SIG-M5 (cell line): ENCODE measurements around the gene CCNY.
"Not testable (repeated sequence)": the region's sequence is repeated elsewhere in the genome, so short reads cannot be mapped to it uniquely, and the experiment has no call there.

Experiments
- DNase-seq: peaks from one replicate; lab custom pipeline; 2025; lab: John Stamatoyannopoulos, UW

The CCNY gene

DNA sequence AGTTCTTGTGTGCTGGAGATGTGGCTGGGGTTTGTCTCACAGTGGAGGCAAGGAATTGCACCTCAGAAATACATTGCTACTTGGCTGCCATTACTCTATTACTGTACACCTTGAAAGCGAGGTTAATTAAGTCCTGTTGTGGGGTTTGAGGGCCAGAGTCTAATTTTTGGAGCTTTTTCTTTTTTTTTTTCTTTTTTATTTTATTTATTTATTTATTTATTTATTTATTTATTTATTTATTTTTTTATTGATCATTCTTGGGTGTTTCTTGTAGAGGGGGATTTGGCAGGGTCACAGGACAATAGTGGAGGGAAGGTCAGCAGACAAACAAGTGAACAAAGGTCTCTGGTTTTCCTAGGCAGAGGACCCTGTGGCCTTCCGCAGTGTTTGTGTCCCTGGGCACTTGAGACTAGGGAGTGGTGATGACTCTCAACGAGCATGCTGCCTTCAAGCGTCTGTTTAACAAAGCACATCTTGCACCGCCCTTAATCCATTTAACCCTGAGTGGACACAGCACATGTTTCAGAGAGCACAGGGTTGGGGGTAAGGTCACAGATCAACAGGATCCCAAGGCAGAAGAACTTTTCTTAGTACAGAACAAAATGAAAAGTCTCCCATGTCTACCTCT lies 69.8 kb downstream of the CCNY start:
- DNase-seq, result not testable (repeated sequence)

DNA sequence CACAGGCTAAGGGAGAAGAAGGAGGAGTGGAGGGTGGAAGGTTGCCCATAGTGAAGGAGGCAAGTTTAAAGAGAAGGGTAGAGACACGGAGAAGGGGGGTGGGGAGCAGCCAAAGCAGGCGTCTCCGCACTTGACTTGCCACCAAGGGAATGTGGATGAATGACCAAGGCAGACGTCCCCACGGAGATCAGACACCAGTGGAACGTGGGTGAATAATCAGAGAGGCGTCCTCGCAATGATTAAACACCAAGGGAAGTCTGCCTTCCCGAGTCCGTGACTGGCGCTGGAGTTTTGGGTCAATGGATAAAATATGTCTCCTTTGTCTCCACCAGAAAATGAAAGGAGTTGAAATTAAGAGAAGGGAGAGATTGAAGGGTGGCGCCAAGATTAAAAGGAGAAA lies 71.4 kb downstream of the CCNY start:
- DNase-seq, result not testable (repeated sequence)

DNA sequence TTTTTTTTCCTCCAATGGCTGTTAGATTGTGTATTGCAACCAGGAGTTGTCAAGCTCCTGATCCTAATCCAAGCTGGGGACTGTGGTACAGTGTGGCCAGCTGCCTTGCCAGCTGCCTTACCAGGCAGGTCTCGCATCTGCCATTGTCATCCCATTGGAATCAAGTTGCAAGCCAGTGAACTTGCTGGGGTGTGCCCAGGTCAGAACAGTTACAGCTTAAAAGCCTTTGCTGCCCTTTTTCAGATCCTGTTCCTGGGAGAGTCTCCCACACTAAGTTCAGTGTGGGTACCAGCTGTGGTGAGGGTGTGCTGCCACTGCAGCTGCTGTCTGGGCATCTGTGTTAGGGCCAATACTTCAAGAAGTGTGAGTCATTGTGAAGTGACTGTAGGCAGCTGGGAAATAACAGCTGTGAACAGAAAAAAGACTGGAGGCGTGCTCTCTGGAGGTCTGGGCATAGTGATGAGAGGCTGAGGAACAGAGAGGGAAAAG lies 72.8 kb downstream of the CCNY start:
- DNase-seq, result no peak

DNA sequence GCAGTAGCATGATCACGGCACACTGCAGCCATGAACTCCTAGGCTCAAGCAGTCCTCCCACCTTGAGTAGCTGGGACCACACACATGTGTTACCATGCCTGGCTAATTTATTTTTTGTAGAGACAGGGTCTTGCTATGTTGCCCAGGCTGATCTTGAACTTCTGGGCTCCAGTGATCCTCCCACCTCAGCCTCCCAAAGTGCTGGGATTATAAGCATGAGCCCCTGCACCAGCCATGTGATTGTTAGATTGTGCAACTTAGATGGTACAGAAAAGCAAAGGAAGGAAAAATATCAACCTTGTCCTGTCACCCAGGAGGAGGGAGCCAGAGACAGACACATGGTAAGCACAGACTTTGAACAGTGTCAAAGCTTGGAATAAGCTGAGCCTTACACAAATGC lies 73.5 kb downstream of the CCNY start:
- no peak for DNase-seq

DNA sequence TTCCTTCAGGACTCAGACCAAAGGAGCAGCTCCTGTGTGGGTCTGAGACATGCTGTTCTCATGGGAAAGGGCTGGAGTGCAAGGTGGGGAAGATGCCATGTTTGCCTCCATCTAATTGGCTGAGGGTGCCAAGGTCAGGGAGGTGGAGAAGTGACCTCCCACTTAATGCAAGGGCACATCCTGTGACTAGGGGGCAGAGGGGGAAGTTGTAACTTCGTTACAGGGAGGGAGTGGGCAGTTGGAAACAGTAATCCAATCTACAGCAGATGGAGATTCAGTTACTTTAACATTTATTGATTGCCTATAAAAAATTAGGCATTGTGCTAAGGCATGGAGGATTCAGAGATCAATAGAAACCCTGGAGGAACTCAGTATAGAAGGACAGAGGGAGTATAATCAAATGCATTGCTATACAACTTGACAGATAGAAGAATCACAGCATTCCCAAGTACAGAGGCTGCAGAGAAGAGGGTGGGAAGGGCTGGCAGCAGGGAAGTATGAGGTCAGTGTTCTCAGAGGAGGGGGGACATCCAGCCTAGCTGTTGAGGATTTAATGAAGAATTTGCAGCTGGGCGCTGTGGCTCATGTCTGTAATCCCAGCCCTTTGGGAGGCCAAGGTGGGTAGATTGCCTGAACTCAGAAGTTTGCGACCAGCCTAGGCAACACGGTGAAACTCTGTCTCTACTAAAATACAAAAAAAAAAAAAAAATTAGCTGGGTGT lies 75.9 kb downstream of the CCNY start:
- no peak for DNase-seq

DNA sequence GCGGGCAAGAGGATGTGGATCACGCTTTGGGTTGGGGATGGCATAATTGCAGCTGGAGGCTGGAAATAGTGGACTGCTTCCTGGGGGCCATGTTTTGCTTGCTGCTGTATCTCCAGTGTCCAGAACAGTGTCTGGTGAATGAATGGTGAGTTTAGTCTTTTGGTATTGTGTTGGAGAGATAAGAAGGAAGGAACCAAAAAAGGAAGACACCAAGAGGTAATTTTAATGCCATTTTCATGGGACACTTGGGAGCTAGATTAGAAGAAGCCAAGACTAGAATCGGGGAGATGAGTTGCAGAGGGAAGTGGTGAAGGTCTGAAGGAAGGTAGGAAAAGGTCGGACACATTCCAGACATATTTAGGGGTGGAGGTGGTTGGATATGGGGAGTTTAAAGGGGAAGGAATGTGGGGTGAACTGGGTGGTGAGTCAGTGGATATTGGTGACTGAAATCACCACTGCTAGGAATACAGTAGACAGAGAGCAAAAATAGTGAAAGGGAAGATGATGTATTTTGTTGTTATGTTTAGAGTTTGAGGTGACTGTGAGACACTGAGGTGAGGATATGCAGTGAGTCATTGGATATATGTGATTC lies 76.7 kb downstream of the CCNY start:
- no peak for DNase-seq

DNA sequence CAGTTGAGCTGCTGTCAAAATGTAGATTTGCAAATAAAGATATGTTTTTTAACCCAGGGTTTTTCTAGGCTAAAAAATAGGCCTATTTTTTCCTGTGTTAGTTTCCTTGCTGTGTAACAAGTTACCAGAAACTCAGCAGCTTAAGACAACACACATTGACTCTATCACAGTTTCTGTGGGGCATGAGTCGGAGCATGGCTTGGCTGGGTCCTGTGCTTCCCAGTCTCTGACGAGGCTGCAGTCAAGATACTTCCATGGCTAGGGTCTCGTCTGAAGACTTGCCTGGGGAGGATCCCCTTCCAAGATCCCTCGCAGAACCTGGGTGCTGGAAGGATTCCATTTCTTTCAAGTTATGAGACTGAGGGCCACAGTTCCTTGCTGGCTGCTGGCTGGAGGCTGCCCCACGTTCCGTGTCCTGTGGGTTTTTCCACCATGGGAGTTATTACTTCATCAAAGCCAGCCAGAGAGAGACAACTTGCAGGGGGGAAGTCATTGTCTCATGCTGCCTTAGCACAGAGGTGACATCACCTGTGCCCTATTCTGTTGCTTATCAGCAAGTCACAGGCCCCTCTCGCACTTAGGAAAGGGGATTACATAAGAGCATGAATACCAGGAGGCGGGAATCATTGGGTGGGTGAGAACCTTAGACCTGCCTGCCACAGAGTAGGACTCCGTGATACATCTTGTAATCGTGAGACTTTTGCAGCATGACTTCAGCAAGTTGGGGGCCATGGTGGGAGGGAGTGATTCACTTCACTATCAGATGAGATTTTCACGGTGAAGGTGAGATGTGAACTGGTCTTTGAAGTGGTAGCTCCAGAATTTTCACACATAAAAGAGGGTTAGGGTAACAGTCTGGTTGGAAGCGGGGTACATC lies 77.9 kb downstream of the CCNY start:
- DNase-seq, result no peak

DNA sequence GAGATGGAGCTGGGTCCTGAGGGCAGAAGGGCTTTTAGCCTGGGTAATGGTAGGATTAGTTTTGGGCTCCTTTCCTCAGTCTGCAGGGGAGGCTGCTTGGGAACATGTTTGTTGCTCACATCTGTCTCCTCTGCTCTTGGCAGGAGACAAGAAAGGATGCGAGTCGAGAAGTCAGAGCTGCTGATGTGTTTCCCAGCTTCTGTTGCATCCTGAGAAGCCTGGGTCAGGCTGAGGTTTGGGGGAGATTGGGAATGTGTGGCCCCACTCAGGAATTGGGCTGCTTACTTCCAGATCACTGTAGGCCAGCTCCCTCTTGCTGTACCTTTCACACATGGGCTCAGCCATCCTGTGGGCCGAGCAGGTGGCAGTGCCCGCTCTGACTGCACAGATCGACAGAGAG lies 79.2 kb downstream of the CCNY start:
- DNase-seq, result no peak

DNA sequence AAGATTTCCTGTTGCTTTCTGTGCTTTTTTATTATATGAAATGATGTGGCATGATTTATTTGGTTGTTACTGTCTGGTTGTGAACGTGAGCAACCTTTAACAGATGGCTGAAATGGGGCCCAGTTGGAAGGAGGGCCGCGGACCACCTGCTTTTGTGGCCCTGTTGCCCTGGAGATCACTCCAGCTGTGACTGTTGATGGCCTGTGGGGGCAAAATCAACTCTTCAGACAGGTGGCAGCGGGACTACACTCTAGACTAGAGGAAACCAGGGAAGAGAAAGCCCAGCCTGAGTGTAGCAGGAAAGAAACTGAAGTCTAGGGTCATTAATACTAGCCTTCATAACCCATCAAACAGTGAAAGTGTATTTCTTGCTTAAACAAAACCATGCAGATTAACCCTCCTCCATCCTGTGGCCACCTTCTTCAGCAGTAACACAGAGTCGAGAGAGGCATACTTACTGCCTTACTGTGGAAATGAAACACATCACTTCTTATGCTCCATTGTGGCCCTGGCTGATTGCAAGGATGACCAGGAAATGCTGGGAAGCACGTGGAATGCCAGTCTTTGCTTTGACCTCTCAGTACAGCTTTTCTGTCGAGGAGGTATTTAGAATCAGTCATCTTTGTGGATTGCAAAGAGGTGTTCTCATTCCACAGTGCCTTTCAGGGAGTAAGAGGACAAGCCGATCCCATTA lies 80.5 kb downstream of the CCNY start:
- DNase-seq, result no peak

DNA sequence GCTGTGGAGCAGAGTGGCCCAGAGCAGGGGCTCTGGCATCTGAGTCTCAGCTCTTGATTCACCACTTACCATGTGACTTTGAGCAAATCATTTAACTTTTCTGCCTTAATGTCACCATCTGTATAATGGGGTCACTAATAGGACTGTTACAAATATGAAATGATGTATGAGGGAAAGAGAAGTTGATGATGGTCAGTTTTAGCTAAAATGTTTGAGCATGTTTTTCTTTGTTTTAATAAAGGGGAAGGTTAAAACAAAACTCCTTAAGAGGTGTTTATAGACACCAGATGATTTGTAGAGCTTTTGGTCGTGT lies 81.0 kb downstream of the CCNY start:
- DNase-seq, result no peak

DNA sequence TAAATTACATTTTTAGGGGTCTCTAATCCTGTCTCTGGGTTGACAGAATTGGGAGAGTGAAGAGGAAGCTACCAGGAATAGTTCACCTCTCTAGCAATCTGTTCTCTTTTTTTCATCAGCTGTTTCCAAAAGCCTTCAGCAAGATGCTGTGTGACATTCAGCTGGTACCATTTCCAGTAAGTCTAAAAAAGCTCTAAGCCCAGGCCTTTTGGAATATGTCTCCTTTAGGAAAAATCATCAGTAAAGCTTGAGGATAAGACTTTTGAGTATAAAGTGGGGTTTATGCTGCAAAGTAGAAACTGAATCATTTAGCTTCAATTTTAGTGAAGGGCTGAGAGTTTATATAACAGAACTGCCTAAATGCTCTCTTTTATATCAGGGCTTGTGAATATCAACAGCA lies 81.5 kb downstream of the CCNY start:
- no peak for DNase-seq

DNA sequence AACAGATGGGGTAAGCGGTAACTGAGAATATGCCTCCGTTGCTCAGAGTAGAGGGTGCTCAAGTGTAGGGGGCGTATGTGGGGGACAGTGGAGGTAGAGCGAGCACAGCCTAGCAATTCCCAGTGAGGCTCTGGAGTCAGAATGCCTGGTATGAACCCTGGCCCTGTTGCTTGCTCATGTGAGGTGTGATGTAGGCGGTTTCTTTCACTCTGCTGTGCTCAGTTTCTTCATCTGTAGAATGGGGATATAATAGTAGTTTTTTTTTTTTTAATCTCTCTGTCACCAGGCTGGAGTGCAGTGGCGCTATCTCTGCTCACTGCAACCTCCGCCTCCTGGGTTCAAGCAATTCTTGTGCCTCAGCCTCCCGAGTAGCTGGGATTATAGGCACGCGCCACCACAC lies 82.3 kb downstream of the CCNY start:
- DNase-seq, result not testable (repeated sequence)

DNA sequence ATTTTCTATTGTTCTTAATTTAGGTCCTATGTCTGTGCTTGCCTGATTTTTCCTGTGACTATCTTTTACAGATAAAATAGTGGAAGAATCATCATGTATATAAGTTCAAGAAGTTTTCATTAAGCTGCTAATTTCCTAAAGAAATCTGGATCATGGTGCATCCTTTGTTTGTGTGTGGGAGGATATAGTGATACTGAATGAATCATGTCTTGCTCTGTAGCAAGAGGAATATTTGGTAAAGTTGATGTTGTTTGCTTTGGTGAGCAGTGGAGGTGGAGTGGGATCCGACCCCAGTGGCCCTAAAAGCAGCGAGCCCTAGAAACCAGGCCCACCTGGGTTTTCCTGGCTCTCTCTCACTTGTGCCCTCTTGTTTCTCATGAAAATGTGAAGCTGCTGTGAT lies 83.7 kb downstream of the CCNY start:
- no peak for DNase-seq

DNA sequence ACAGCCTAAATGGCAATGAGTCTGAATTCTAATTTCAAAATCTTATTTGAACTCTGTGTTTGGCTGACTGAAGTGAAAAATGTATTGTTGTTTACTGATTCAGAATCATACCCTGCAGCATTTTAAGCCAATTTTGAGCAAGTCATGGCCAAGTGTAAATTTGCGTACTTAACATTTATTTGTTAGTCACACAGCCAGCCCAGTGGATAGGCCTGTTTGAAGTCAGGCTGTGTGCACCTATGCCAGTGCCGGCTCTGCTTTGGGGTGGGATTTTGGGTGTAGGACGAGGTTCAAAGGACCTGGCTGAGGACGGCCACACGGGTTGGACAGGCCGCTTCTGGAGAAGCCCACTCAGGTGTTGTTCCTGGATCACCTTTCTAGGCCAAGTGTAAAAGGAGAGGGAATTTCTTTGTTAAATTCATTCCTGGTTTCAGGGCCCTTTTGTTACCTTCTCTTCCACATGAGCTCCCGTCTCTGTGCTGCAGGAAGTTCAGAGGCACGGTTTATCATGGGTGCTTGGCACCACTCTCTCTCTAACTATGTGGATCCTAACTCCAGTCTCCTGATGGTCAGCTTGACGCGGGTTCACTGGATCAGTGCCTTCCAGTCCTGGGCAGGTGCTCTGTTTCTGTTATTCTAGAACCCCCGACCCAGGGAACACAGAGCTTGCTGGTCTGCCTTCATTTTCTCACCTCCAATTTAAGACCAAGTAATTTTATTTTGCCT lies 84.7 kb downstream of the CCNY start:
- DNase-seq, result no peak

DNA sequence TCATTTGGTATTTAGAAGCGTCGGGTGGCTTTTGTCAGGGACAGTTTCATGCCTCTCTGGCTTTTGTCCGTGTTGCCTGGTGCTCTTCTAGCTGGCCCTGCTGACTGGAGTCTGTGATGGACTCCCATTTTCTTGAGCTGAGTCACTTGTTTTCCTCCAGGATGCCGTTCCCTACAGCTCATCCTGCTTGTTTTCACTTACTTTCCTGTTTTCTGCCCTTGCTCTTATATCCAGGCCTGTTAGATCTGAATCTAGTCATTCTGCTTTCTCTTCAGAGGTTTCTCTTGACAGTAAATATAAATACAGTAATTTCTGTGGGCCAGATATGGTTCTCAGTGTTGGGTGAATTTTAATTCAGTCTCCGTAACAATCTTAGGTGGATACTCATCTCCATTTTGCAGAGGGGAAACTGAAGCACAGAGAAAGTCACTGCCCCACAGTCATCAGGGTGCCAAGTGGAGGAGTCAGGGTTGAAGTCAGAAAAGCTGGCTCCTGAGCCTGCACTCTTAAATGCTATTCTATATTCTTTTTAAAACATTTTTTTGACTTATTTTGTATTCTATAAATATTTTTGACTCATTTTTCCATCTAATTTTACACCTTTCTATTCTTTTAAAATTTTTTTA lies 85.4 kb downstream of the CCNY start:
- no peak for DNase-seq

DNA sequence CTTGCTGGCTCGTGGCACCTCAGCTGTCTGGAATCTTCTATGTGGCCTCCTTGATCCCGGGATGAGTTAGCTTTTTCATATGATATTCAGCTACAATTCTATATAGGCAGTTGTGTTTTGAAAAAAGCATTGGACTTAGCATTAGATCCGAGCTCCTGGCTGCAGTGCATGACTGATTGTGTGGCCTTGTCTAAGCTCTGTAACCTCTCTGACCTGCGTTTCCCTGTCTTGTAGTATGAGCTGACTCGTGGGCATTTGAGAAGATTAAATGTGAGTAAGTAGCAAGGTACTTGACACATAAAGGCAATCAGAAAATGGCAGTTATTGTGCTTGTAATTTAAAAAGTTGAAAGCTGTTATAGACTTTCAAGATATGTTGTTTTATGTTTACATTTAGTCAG lies 85.9 kb downstream of the CCNY start:
- no peak for DNase-seq

DNA sequence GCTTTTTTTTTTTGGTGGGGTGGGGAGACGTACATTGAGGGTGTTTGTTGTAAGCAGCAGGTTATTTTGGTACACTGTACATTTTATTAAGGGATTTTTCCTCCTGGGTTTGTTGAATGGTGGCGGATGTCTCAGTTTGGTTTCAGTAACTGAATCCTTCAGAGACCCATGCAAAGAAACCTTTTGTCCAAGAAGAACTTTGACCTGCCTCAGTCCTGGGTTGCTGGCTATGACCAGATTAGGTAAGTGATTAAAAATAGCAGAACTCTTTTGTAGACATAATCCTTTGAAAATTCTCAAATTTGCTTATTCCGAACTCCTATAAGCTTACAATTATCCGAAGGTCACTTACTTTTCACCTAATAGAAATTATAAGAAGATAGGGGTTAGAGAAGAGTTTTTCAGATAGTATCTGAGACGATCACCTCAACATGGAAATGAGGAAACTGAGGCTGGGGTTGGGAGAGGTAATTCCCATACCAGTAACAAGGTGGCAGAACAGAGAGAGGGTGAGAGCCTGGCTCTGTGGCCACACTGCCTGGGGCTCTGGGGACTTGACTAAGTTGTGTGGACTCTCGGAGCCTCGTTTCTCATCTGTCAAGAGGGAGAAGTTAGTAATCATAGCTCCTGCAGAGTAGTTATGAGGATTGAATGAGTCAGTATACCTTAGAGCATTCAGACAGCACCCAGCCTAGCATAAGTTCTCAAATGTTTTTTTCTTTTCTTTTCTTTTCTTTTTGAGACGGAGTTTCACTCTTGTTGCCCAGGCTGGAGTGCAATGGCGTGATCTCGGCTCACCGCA lies 87.4 kb downstream of the CCNY start:
- DNase-seq, result no peak

DNA sequence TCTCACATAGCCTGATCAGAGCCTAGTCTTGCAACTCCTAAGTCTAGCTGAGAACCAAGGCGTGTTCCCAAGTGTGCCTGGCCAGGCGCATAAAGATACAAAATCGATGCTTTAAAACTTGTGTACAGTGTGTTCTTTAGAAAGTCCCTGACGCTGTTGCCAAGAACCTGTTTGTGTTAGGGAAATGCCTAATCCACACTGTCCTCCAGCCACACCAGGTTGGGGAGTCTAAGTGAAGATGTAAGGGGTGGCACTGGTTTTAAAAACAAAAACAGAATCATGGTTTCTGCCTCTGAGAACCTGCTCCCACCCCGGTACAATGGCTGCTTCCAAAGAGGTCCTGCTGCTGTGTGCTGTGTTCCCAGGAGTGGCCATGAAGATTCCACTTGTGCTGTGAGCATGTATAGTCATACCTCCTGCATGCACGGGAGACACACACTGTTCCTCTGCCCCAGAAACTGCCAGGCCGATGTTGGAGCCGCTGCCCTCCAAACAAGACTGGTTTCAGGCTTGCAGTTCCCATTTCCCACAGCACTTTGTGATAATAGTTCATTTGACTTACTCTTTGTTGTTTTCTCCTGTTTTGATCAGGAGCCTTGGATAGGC lies 88.5 kb downstream of the CCNY start:
- no peak for DNase-seq

DNA sequence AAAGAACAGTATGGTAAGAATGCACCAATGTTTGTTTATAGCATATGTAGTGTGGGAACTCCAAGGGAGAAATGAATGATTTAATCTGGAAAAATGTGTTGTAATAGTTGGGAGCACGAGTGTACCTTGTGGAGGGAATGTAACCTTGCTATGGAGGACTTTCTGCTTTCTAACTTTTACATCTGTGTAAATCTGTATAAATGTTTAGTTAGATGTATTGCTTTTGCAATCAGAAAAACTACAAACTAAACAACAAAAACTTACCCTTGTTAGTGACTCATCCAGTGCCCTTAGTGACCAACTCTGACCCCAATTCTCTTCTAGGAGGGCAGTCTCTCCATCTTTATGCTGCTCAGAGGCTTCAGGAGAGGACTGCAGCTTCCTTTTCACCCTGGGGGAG lies 89.3 kb downstream of the CCNY start:
- no peak for DNase-seq

DNA sequence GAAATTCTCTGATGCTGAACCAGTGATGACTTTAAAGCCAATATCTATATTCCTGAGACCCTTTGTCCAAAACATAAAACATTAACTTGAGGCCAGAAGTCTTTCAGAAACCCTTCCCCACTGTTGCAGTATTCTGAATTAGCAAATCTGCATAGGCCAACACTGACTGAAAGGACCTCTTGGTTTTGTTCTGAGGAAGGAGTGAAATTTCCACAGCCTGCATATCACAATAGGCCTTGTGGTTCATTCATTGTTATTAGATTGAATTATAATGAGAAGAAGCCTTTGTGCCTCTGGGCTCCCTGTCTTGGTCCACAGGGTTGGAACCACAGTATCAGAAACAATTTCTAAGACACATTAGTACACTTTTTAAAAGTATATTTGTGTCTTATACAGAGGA lies 90.3 kb downstream of the CCNY start:
- no peak for DNase-seq
